ENCODE data around the gene DPY19L1. TPM values are rescaled to one million over a fixed set of nuclear protein-coding genes. Genes with fewer than 3 reads are reported as not detected.
"Not testable (repeated sequence)": the region's sequence is repeated elsewhere in the genome, so short reads cannot be mapped to it uniquely, and the experiment has no call there.

The DPY19L1 gene
- total RNA-seq, 1 donor from 2014 or later = 33.6 TPM

DNA sequence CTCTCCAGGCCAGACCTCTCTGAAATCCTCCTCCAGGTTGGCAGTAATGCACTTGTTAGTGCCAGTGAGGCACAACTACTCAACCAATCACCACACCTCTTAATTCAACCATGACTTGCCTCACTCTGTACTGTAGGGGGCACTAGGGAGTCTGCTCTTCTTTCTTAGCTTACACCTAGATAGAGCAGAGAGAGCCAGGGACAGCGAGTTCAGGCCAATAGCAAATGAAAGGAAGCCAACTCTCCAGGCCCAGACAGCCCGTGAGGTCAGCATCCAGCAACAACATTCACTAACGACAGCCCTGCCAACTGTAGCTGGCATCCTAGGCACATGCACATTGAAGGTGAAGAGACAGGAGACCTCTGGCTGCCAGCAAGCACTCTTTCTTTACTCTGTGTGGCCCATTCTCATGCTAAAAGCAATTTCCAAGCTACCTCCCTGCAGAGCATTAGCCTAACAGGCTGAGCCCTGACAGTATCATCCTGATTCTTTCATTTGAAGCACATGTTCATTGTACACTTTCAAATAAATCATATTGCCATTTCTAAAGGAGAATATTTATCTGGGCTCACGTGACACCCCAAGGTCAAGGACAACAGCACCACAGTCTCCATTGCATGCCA lies 136.3 kb downstream of the DPY19L1 start:
- H3K4me3 Mint-ChIP-seq (ENCODE audit: unreplicated experiment) = no peak overlapping the region
- no peak for DNase-seq (ENCODE audit: low spot score)
- H3K36me3 Mint-ChIP-seq (ENCODE audit: low read depth, unreplicated experiment) = peaks cover 2% of the 10 kb centered on the region
- no peaks in the 10 kb centered on the region for H3K4me1 Mint-ChIP-seq (ENCODE audit: unreplicated experiment)
- TF ChIP-seq, protein P1, sequence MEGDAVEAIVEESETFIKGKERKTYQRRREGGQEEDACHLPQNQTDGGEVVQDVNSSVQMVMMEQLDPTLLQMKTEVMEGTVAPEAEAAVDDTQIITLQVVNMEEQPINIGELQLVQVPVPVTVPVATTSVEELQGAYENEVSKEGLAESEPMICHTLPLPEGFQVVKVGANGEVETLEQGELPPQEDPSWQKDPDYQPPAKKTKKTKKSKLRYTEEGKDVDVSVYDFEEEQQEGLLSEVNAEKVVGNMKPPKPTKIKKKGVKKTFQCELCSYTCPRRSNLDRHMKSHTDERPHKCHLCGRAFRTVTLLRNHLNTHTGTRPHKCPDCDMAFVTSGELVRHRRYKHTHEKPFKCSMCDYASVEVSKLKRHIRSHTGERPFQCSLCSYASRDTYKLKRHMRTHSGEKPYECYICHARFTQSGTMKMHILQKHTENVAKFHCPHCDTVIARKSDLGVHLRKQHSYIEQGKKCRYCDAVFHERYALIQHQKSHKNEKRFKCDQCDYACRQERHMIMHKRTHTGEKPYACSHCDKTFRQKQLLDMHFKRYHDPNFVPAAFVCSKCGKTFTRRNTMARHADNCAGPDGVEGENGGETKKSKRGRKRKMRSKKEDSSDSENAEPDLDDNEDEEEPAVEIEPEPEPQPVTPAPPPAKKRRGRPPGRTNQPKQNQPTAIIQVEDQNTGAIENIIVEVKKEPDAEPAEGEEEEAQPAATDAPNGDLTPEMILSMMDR (IDR thresholded peaks at IDR 0.05; ENCODE audit: unreplicated experiment) = peak; percentile 25
- peaks cover 6% of the 10 kb centered on the region for H3K9me3 Mint-ChIP-seq (ENCODE audit: unreplicated experiment)
- H3K27ac Mint-ChIP-seq (ENCODE audit: unreplicated experiment) = no peak overlapping the region
- H3K27me3 Mint-ChIP-seq (ENCODE audit: unreplicated experiment) = peaks cover 10% of the 10 kb centered on the region

DNA sequence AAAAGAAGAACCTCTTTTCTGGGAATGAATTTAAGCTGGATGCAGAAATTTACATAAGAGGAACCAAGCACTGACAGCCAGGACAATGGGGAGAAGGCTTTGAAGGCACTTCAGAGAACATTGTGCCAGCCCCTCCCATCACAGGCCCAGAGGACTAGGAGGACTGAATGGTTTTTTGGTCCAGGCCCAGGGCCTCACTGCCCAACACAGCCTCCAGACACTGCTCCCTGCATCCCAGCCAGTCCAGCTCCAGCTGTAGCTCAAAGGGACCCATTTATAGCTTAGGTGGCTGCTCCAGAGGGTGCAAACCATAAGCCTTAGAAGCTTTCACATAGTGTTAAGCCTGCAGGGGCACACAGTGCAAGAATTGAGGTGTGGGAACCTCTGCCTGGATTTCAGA lies 142.1 kb downstream of the DPY19L1 start:
- no peaks in the 10 kb centered on the region for H3K4me1 Mint-ChIP-seq (ENCODE audit: unreplicated experiment)
- TF ChIP-seq, protein P1 (IDR thresholded peaks at IDR 0.05; ENCODE audit: unreplicated experiment) = no peak
- peaks cover 24% of the 10 kb centered on the region for H3K9me3 Mint-ChIP-seq (ENCODE audit: unreplicated experiment)
- H3K36me3 Mint-ChIP-seq (ENCODE audit: low read depth, unreplicated experiment) = peaks cover 12% of the 10 kb centered on the region
- H3K27me3 Mint-ChIP-seq (ENCODE audit: unreplicated experiment) = peaks cover 10% of the 10 kb centered on the region
- H3K27ac Mint-ChIP-seq (ENCODE audit: unreplicated experiment) = no peak overlapping the region
- DNase-seq (ENCODE audit: low spot score) = no peak
- no peak overlapping the region for H3K4me3 Mint-ChIP-seq (ENCODE audit: unreplicated experiment)

DNA sequence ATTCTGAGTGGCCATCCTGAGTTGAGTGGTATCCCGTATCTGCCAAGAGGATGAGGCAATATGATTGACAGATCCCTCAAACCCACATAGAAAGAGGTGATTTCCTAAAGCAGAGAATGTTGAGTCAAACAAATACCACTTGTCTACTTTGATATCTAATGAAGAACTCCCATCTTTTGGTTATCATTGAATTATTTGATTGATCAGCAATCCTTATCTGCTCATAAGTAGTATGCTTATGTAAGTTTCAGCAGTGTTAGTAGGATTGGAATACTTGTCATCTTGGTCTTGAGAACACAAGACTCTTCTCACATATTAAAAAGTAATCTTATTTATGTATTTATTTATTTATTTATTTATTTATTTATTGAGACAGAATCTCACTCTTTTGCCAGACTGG lies 147.3 kb downstream of the DPY19L1 start:
- Mint-ChIP-seq H3K27me3 (ENCODE audit: unreplicated experiment) (peaks cover 5% of the 10 kb centered on the region), H3K9me3 (ENCODE audit: unreplicated experiment) (peaks cover 13% of the 10 kb centered on the region), H3K27ac (ENCODE audit: unreplicated experiment) (no peak overlapping the region), H3K4me3 (ENCODE audit: unreplicated experiment) (no peak overlapping the region), H3K36me3 (ENCODE audit: low read depth, unreplicated experiment) (peaks cover 5% of the 10 kb centered on the region), H3K4me1 (ENCODE audit: unreplicated experiment) (no peaks in the 10 kb centered on the region)
- DNase-seq (ENCODE audit: low spot score) = no peak
- TF ChIP-seq, protein P1 (IDR thresholded peaks at IDR 0.05; ENCODE audit: unreplicated experiment) = no peak

DNA sequence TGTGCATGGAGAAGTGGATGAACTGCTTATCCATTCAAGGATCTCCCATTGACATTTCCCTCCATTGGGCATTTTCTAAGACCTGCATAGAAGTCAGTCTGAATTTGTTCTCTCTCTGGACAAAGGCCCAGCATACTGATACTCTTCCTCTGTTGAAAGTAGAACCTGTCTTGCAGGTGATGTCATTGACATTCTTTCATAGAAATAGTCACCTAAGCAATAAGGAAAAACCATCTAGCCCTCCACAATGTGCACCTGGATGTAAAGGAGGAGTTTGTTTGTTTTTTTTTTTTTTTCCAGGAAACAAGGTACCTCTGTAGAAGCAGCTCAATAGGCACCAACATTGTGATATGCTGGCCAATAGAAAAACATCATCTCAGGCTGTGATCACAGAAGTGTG lies 150.4 kb downstream of the DPY19L1 start:
- Mint-ChIP-seq H3K9me3 (ENCODE audit: unreplicated experiment) (peaks cover 15% of the 10 kb centered on the region), H3K4me1 (ENCODE audit: unreplicated experiment) (no peaks in the 10 kb centered on the region), H3K27ac (ENCODE audit: unreplicated experiment) (no peak overlapping the region), H3K36me3 (ENCODE audit: low read depth, unreplicated experiment) (peaks cover 3% of the 10 kb centered on the region), H3K4me3 (ENCODE audit: unreplicated experiment) (no peak overlapping the region), H3K27me3 (ENCODE audit: unreplicated experiment) (peaks cover 3% of the 10 kb centered on the region)
- DNase-seq (ENCODE audit: low spot score) = no peak
- TF ChIP-seq, protein P1 (IDR thresholded peaks at IDR 0.05; ENCODE audit: unreplicated experiment) = no peak

DNA sequence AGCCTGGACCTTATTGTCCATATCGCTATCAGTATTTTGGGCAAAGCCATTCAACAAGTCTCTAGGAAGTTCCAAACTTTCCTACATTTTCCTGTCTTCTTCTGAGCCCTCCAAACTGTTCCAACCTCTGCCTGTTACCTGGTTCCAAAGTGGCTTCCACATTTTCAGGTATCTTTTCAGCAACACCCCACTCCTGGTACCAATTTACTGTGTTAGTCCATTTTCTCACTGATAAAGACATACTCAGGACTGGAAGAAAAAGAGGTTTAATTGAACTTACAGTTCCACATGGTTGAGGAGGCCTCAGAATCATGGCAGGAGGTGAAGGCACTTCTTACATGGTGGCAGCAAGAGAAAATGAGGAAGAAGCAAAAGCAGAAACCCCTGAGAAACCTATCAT lies 153.4 kb downstream of the DPY19L1 start:
- H3K4me3 Mint-ChIP-seq (ENCODE audit: unreplicated experiment); H3K36me3 Mint-ChIP-seq (ENCODE audit: low read depth, unreplicated experiment); H3K27me3 Mint-ChIP-seq (ENCODE audit: unreplicated experiment); DNase-seq (ENCODE audit: low spot score); H3K4me1 Mint-ChIP-seq (ENCODE audit: unreplicated experiment); H3K27ac Mint-ChIP-seq (ENCODE audit: unreplicated experiment): not testable (repeated sequence)
- peaks cover 17% of the 10 kb centered on the region for H3K9me3 Mint-ChIP-seq (ENCODE audit: unreplicated experiment)

Data from endothelial cell (in vitro differentiated cells).